K562 (cell line): Measurements from ENCODE around the gene ARAP1. TPM values are rescaled to one million over a fixed set of nuclear protein-coding genes. Genes with fewer than 3 reads are reported as not detected.

Experiments used
- BCOR ChIP-seq: fragments of 450-650 bp; IDR thresholded peaks from 2 replicates; pipeline ENCODE4 v1.6.1; 2016
- ELF2 ChIP-seq: fragments of 250-450 bp; sonication (Bioruptor Pico); IDR thresholded peaks from 2 replicates; pipeline ENCODE4 v1.5.0; 2021; ENCODE audit warnings: mild to moderate bottlenecking
- ETV6 ChIP-seq, 3 experiments: fragments of 150-350 bp in 1 of 3; sonication (generic) in 1 of 3; formaldehyde crosslinking in 1 of 3; IDR thresholded peaks; 2 replicates each; pipeline versions ENCODE4 v1.6.1 to v1.8.0; 2014 to 2022; ENCODE audit warnings: borderline replicate concordance in 2 of 3, low read depth in 2 of 3, antibody characterized with exemption in 1 of 3, low read length in 1 of 3, mild to moderate bottlenecking in 1 of 3, missing genetic modification reagents in 1 of 3
- GTF2A2 ChIP-seq: IDR thresholded peaks from 2 replicates; pipeline ENCODE4 v1.6.1; 2016; ENCODE audit warnings: mild to moderate bottlenecking, missing genetic modification characterization, missing compliant biosample characterization
- HMGN3 ChIP-seq: IDR thresholded peaks from 2 replicates; pipeline ENCODE4 v1.6.1; 2011; ENCODE audit warnings: borderline replicate concordance, low read depth, mild to moderate bottlenecking, mixed read lengths, low read length; ENCODE audit not compliant: insufficient read length; ENCODE audit errors: extremely low read depth
- KDM2B ChIP-seq: fragments of 250-450 bp; sonication (Bioruptor Pico); IDR thresholded peaks from 2 replicates; pipeline ENCODE4 v1.8.0; 2021; ENCODE audit warnings: mild to moderate bottlenecking, moderate library complexity
- MAZ ChIP-seq, 2 experiments: fragments of 450-650 bp in 1 of 2; sonication (generic) in 1 of 2; formaldehyde crosslinking; IDR thresholded peaks in 1 of 2; conservative IDR thresholded peaks in 1 of 2; 2 replicates each; pipeline versions ENCODE4 v1.4.0 to v1.5.0; 2020; ENCODE audit warnings: mild to moderate bottlenecking in 1 of 2, missing genetic modification reagents in 1 of 2
- MNT ChIP-seq, 2 experiments: fragments of 450-650 bp; conservative IDR thresholded peaks; 2 replicates each; pipeline ENCODE4 v1.6.1; 2017; ENCODE audit warnings: mild to moderate bottlenecking in 2 of 2, moderate library complexity in 2 of 2
- MTA3 ChIP-seq: fragments of 450-650 bp; formaldehyde crosslinking; IDR thresholded peaks from 2 replicates; pipeline ENCODE4 v1.6.1; 2017; ENCODE audit warnings: mild to moderate bottlenecking, borderline replicate concordance
- NCOA2 ChIP-seq, 2 experiments: fragments of 450-650 bp; IDR thresholded peaks; 2 replicates each; pipeline ENCODE4 v1.6.1; 2018; ENCODE audit warnings: mild to moderate bottlenecking in 2 of 2, moderate library complexity in 1 of 2; ENCODE audit not compliant: partially characterized antibody in 2 of 2
- TFAP4 ChIP-seq: sonication (generic); formaldehyde crosslinking; IDR thresholded peaks from 2 replicates; pipeline ENCODE4 v1.8.0; 2022; ENCODE audit warnings: missing genetic modification reagents, mild to moderate bottlenecking, moderate library complexity, borderline replicate concordance
- UBTF ChIP-seq, 2 experiments: IDR thresholded peaks; 2 replicates each; pipeline ENCODE4 v1.6.1; 2012; ENCODE audit warnings: improper control_type of control experiment in 2 of 2, low read depth in 2 of 2, low read length in 2 of 2, borderline replicate concordance in 1 of 2
- ZNF224 ChIP-seq: sonication (generic); formaldehyde crosslinking; IDR thresholded peaks from 2 replicates; pipeline ENCODE4 v1.8.0; 2022; ENCODE audit warnings: mild to moderate bottlenecking, missing genetic modification reagents
- ZNF609 ChIP-seq: sonication (generic); formaldehyde crosslinking; IDR thresholded peaks from 2 replicates; pipeline ENCODE4 v1.8.1; 2023; ENCODE audit warnings: missing genetic modification reagents, mild to moderate bottlenecking, borderline replicate concordance
- polyA plus RNA-seq, 8 experiments: library from polyadenylated mRNA; depleted of rRNA in 4 of 8; stranded (reverse) in 5 of 8; unstranded in 3 of 8; fragments of >200 nt; fragmentation: Nextera tagmentation in 2 of 8; fragmentation: Illumina TruSeq in 1 of 8; extraction: Ambion mirVana in 2 of 8; extraction: Trizol in 1 of 8; gene quantifications; 2 replicates each; pipeline versions ENCODE4 v1.2.1 to v1.2.3, GENCODE V29; 2011 to 2014; ENCODE audit warnings: inconsistent platforms in 1 of 8, missing spikeins in 1 of 8
- total RNA-seq, 7 experiments: library from RNA; depleted of rRNA in 6 of 7; stranded (reverse); fragments of >200 nt in 6 of 7; fragmentation: Illumina TruSeq in 2 of 7; extraction: Trizol in 2 of 7; gene quantifications; 2 replicates each; pipeline versions ENCODE4 v1.2.1 to v1.2.3, GENCODE V29; 2011 to 2021; ENCODE audit warnings: low replicate concordance in 1 of 7

ARAP1 gene
- total and polyA plus RNA-seq, 9 of the 15 experiments (the other 6 are each of a cell fraction or from before 2014, with no cell fraction given), result 0.23 to 67.0 (median 24.6) TPM

- peak; percentile 63 to 80; a peak in 3 of 4 replicates for TF ChIP-seq UBTF (IDR thresholded peaks at IDR 0.05; ENCODE audit: borderline replicate concordance in 1 of 2, low read depth in 2 of 2, low read length in 2 of 2)
- TF ChIP-seq MTA3, result peak; percentile 57; the same call in 1 of the 2 replicates
- TF ChIP-seq KDM2B (CRISPR knock-in tag), result peak; percentile 95
- no peak for TF ChIP-seq ETV6 (IDR thresholded peaks at IDR 0.05; ENCODE audit: borderline replicate concordance in 1 of 2, low read depth in 2 of 2, low read length in 1 of 2)
- no peak; the same call in 1 of the 2 replicates for TF ChIP-seq ETV6 (CRISPR knock-in tag; IDR thresholded peaks at IDR 0.05; ENCODE audit: borderline replicate concordance)
- no peak for TF ChIP-seq NCOA2 (IDR thresholded peaks at IDR 0.05; ENCODE audit: partially characterized antibody in 2 of 2)
- TF ChIP-seq ZNF224 (CRISPR knock-in tag), result no peak
- TF ChIP-seq MAZ (CRISPR knock-in tag; conservative IDR thresholded peaks at IDR 0.05 in 1 of 2, IDR thresholded peaks at IDR 0.05 in 1 of 2), result peak in 1 of 2 experiments; percentile 66; a peak in 2 of 4 replicates
- no peak for TF ChIP-seq GTF2A2 (tag)
- TF ChIP-seq TFAP4 (CRISPR knock-in tag), result peak; percentile 51; the same call in 1 of the 2 replicates
- TF ChIP-seq BCOR, result peak; percentile 52; the same call in 1 of the 2 replicates
- 0 out of 2 replicates have a peak, but pooled peaks have one; percentile 21 for TF ChIP-seq ZNF609 (CRISPR knock-in tag)
- peak; percentile 79 to 89 for TF ChIP-seq MNT (conservative IDR thresholded peaks at IDR 0.05)
- TF ChIP-seq ELF2 (CRISPR knock-in tag), result no peak
- peak; percentile 48 for TF ChIP-seq HMGN3
Measured at GRCh38 chr11:72642884-72643522, 109.2 kb downstream of the ARAP1 start (continued).
